HepG2 (cell line): ENCODE data around the gene UTP11. TPM values are rescaled to one million over a fixed set of nuclear protein-coding genes. Genes with fewer than 3 reads are reported as not detected.

Experiments used
- ATAC-seq: fragments of 200-7000 bp; cut with Tn5 transposase; 3 replicates; pipeline ENCODE4 v1.9.1; 2020; ENCODE audit warnings: mild to moderate bottlenecking, moderate library complexity
- BruUV-seq: library from RNA; stranded (reverse); fragments of 400-500 nt; replicated peaks from 2 replicates; lab custom pipeline; 2021; lab: Mats Ljungman, UMichigan
- CTCF ChIA-PET: fragments of 300-600 bp; formaldehyde crosslinking; extraction: SDS; loops from one replicate; lab custom pipeline; 2021; ENCODE audit warnings: low total read pairs, inconsistent platforms, low intra/inter-chr PET ratio; lab: Yijun Ruan, JAX
- POLR2A ChIA-PET: fragments of 350-600 bp; sonication (Branson Sonifier 250); formaldehyde crosslinking; loops from one replicate; lab custom pipeline; 2020; ENCODE audit warnings: antibody characterized with exemption, inconsistent platforms; lab: Yijun Ruan, JAX
- DNase-seq: peaks from one replicate; pipeline ENCODE4 v3.0.0-alpha.2; 2015; ENCODE audit warnings: low spot score
- FAIRE-seq: peaks from 3 replicates; lab custom pipeline; 2011; peaks lifted over from hg19 to GRCh38; lab: Jason Lieb, UNC
- H2AFZ ChIP-seq: one replicate; pipeline ENCODE4 v1.6.1; 2011; ENCODE audit warnings: low read length, inconsistent platforms
- H3K27ac ChIP-seq: fragments of 300-600 bp; 3 replicates; pipeline ENCODE4 v1.8.0; 2011; ENCODE audit warnings: mixed run types, mild to moderate bottlenecking, mixed read lengths, low read length, inconsistent platforms; ENCODE audit not compliant: insufficient read depth; ENCODE audit errors: extremely low read length
- H3K27me3 ChIP-seq, 2 experiments: fragments of 200-600 bp in 1 of 2; 2 replicates in 1 of 2; 3 replicates in 1 of 2; pipeline versions ENCODE4 v1.6.0 to v1.8.0; 2011; ENCODE audit warnings: low read length in 2 of 2, mild to moderate bottlenecking in 2 of 2, moderate library complexity in 2 of 2, inconsistent platforms in 1 of 2; ENCODE audit not compliant: insufficient read depth in 2 of 2, control insufficient read depth in 1 of 2
- H3K36me3 ChIP-seq, 2 experiments: fragments of 200-600 bp in 1 of 2; replicated peaks in 1 of 2; 2 replicates in 1 of 2; 3 replicates in 1 of 2; pipeline versions ENCODE4 v1.5.1 to v1.8.0; 2011; ENCODE audit warnings: low read length in 2 of 2, inconsistent platforms in 1 of 2; ENCODE audit not compliant: insufficient read depth in 2 of 2, control insufficient read depth in 1 of 2
- H3K4me1 ChIP-seq: 2 replicates; pipeline ENCODE4 v1.5.1; 2012; ENCODE audit warnings: low read length, inconsistent platforms; ENCODE audit not compliant: insufficient read depth
- H3K4me2 ChIP-seq: 2 replicates; pipeline ENCODE4 v1.6.0; 2011; ENCODE audit warnings: low read depth, low read length, inconsistent platforms
- H3K4me3 ChIP-seq, 3 experiments: fragments of 200-600 bp in 1 of 3; sonication (generic), shearing (Covaris generic) in 1 of 3; replicated peaks in 1 of 3; 2 replicates each; pipeline ENCODE4 v1.5.1; 2011 to 2016; ENCODE audit warnings: low read length in 3 of 3, inconsistent platforms in 2 of 3, low read depth in 2 of 3, mild to moderate bottlenecking in 2 of 3, control low read depth in 1 of 3, mixed read lengths in 1 of 3; ENCODE audit not compliant: insufficient read depth in 1 of 3
- H3K79me2 ChIP-seq: one replicate; pipeline ENCODE4 v1.6.1; 2011; ENCODE audit warnings: low read length, inconsistent platforms; ENCODE audit not compliant: insufficient read depth
- H3K9ac ChIP-seq: 2 replicates; pipeline ENCODE4 v1.6.0; 2011; ENCODE audit warnings: mild to moderate bottlenecking, low read depth, low read length, inconsistent platforms; ENCODE audit not compliant: insufficient read depth
- H3K9me3 ChIP-seq: 2 replicates; pipeline ENCODE4 v1.5.1; 2012; ENCODE audit warnings: mild to moderate bottlenecking, low read length
- H4K20me1 ChIP-seq: 2 replicates; pipeline ENCODE4 v1.6.0; 2011; ENCODE audit warnings: inconsistent platforms, mild to moderate bottlenecking, low read length, moderate library complexity; ENCODE audit not compliant: insufficient read depth
- ARID4A ChIP-seq: sonication (generic); formaldehyde crosslinking; IDR thresholded peaks from 2 replicates; pipeline ENCODE4 v1.5.0; 2020; ENCODE audit warnings: mild to moderate bottlenecking, missing genetic modification reagents, borderline replicate concordance
- CHD2 ChIP-seq: IDR thresholded peaks from 2 replicates; pipeline ENCODE4 v1.6.1; 2011; ENCODE audit warnings: low read depth, low read length, improper control_type of control experiment
- IRF9 ChIP-seq: sonication (generic); formaldehyde crosslinking; IDR thresholded peaks from 2 replicates; pipeline ENCODE4 v1.8.0; 2022; ENCODE audit warnings: missing genetic modification reagents, mild to moderate bottlenecking, borderline replicate concordance
- MNT ChIP-seq: fragments of 450-650 bp; IDR thresholded peaks from 2 replicates; pipeline ENCODE4 v1.6.1; 2016
- REXO4 ChIP-seq: sonication (generic); formaldehyde crosslinking; IDR thresholded peaks from 2 replicates; pipeline ENCODE4 v1.8.0; 2022; ENCODE audit warnings: missing genetic modification reagents, mild to moderate bottlenecking, borderline replicate concordance
- SOX5 ChIP-seq: IDR thresholded peaks from 2 replicates; pipeline ENCODE4 v1.6.1; 2016; ENCODE audit warnings: borderline replicate concordance
- TCF7 ChIP-seq: sonication (generic); IDR thresholded peaks from 2 replicates; pipeline ENCODE4 v1.6.1; 2016; ENCODE audit warnings: antibody characterized with exemption, low read depth
- ZNF451 ChIP-seq: sonication (generic); formaldehyde crosslinking; IDR thresholded peaks from 2 replicates; pipeline ENCODE4 v1.5.0; 2020; ENCODE audit warnings: mild to moderate bottlenecking, missing genetic modification reagents
- ZNF484 ChIP-seq: sonication (generic); formaldehyde crosslinking; IDR thresholded peaks from 2 replicates; pipeline ENCODE4 v1.5.1; 2020; ENCODE audit warnings: mild to moderate bottlenecking, low read depth, missing genetic modification reagents, borderline replicate concordance
- WGBS: methylation state at CpG from one replicate; pipeline ENCODE4 v1.1.6; 2017; ENCODE audit warnings: low lambda C conversion rate; 5-methylcytosine and 5-hydroxymethylcytosine counted together
- in situ Hi-C: cut with HindIII; loops from 2 replicates; pipeline ENCODE4 v1.10.0; 2017; ENCODE audit warnings: low pct_unique_long_range_greater_than_20kb; ENCODE audit not compliant: extremely low pct_ligation_motif_present
- intact Hi-C: fragments of 100-400 bp; cut with micrococcal nuclease; formaldehyde crosslinking; loops from one replicate; pipeline ENCODE4 v1.10.0; 2022; ENCODE audit not compliant: unreplicated experiment
- polyA plus RNA-seq, 8 experiments: library from polyadenylated mRNA; depleted of rRNA in 3 of 8; stranded (reverse) in 7 of 8; unstranded in 1 of 8; fragments of >200 nt; fragmentation: Illumina TruSeq in 4 of 8; extraction: Trizol in 4 of 8; gene quantifications; 2 replicates each; pipeline versions ENCODE4 v1.2.1 to v1.2.3, GENCODE V29; 2011 to 2016; ENCODE audit warnings: low read depth in 4 of 8, missing spikeins in 1 of 8, mixed read lengths in 1 of 8; ENCODE audit not compliant: insufficient read depth in 1 of 8
- total RNA-seq, 5 experiments: library from RNA; depleted of rRNA; stranded (reverse); fragments of >200 nt; fragmentation: Illumina TruSeq; extraction: Trizol; gene quantifications; 2 replicates each; pipeline ENCODE4 v1.2.3, GENCODE V29; 2016; ENCODE audit warnings: low read depth in 1 of 5

Gene UTP11
- total and polyA plus RNA-seq, 2 of the 13 experiments (the other 11 are each of a cell fraction or from before 2014, with no cell fraction given) = 13.5 to 44.8 TPM

- intact Hi-C loops = no loop called here
- no TSS peak for BruUV-seq
- Histone ChIP-seq H3K4me2 (no peak overlapping the region), H4K20me1 (no peaks in the 10 kb centered on the region), H3K9ac (no peak overlapping the region), H3K27ac (no peak overlapping the region), H3K4me3 (no peak overlapping the region), H3K9me3 (no peaks in the 10 kb centered on the region), H3K27me3 (peaks cover 0 to 1% of the 10 kb centered on the region in 2 experiments; a peak in 2 of 5 replicates), H3K36me3 (no peaks in the 10 kb centered on the region), H3K79me2 (no peaks in the 10 kb centered on the region), H3K4me1 (peaks cover 3% of the 10 kb centered on the region), H2AFZ (no peak overlapping the region)
- POLR2A ChIA-PET = no interaction called here
- CTCF ChIA-PET = no interaction called here
- FAIRE-seq (no peak), ATAC-seq (no peak), DNase-seq (no peak)
- in situ Hi-C loops = no loop called here
- WGBS = 50% methylated on average over 7 of the region's 14 CpGs
- TF ChIP-seq MNT (peak; percentile 32; the same call in 1 of the 2 replicates), ZNF451 (no peak)
These were observed 55.9 kb downstream of the UTP11 start for GRCh38 chr1:38068220-38068979.

GRCh38 chr1:38068980-38069340 is 56.4 kb downstream of the UTP11 start:
- 51% methylated on average over 3 of the region's 3 CpGs for WGBS
- no peak for TF ChIP-seq TCF7
- no peak for TF ChIP-seq ZNF484 (CRISPR knock-in tag)
- TF ChIP-seq CHD2 = no peak
- TF ChIP-seq ARID4A = no peak
- no peak for TF ChIP-seq REXO4 (CRISPR knock-in tag)
- TF ChIP-seq SOX5 (CRISPR knock-in tag) = no peak
- TF ChIP-seq IRF9 = no peak

More at GRCh38 chr1:38068980-38069340, 56.4 kb downstream of the UTP11 start:
- ATAC-seq (no peak), FAIRE-seq (no peak), DNase-seq (no peak)
- BruUV-seq = no TSS peak
- Histone ChIP-seq H3K79me2 (no peaks in the 10 kb centered on the region), H4K20me1 (no peaks in the 10 kb centered on the region), H3K36me3 (no peaks in the 10 kb centered on the region), H2AFZ (no peak overlapping the region), H3K4me3 (no peak overlapping the region), H3K9me3 (no peaks in the 10 kb centered on the region), H3K4me1 (peaks cover 9% of the 10 kb centered on the region), H3K27ac (no peak overlapping the region), H3K27me3 (peaks cover 0 to 1% of the 10 kb centered on the region in 2 experiments; a peak in 3 of 5 replicates), H3K4me2 (no peak overlapping the region), H3K9ac (no peak overlapping the region)
- POLR2A ChIA-PET = no interaction called here
- in situ Hi-C loops (no loop called here), intact Hi-C loops (no loop called here)
- CTCF ChIA-PET = no interaction called here
